ENCODE results near the gene CXCL12.

CXCL12 gene

DNA sequence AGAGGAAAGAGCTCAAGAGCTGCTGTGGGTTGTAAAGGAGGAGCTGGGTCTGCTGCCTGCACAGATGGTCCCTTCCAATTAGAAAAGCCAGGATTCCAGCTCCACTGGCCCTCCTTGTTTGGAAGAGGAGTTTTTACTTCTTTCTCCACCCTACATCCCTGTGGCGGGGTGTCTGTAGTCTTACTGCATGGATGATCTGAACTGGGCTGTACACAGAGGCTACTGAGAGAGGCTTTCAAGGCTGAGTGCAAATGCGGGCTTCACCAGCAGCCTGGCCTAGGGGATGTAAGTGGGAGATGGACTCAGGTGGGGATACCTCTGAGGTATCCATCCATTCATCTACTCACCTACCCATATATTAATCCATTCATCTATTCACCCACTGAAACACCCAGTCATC, 7.1 kb upstream of the CXCL12 start:
- 100% methylated on average over 1 of the region's 2 CpGs for WGBS
- Histone ChIP-seq H3K27me3 (ENCODE audit: control insufficient read depth in 1 of 2, insufficient read depth in 1 of 2, low read length in 2 of 2) (peaks cover 21 to 33% of the 10 kb centered on the region in 2 experiments), H2BK5ac (ENCODE audit: low read depth, low read length, poor library complexity, severe bottlenecking) (no peak overlapping the region)

DNA sequence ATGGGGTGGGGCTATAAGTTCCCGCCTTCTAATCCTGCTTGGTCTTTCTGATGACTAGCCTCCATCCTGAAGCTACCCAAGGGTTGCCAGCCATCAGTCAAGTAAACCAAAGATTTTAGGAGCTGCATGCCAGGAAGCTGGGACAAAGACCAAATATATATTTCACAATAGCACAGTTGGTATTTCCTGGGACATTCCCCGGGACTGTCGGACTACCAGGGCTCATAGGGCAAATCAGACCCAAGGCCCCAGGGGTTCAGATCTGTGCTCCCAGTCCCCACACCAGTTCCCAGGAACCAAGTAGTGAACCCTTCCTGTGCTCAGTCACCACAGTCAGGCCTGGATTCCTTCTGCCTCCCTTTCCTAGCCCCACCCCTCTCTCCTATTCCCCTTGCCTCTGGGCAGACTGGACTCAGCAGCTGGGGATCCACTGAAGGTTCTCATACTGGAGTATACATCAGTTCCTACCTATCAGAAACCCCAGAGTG, 5.7 kb upstream of the CXCL12 start:
- Histone ChIP-seq H3K4me1 (ENCODE audit: control insufficient read depth, insufficient read depth, low read depth, low read length) (peaks cover 18% of the 10 kb centered on the region), H3K4ac (ENCODE audit: low read depth in 1 of 2, low read length in 2 of 2) (no peak overlapping the region), H3K27me3 (ENCODE audit: control insufficient read depth in 1 of 2, insufficient read depth in 1 of 2, low read length in 2 of 2) (peaks cover 21 to 28% of the 10 kb centered on the region in 2 experiments), H3K79me1 (replicated peaks; ENCODE audit: low read length, poor library complexity, severe bottlenecking) (no peaks in the 10 kb centered on the region), H3K18ac (ENCODE audit: low read depth in 1 of 2, low read length in 2 of 2) (no peak overlapping the region), H2BK5ac (ENCODE audit: low read depth, low read length, poor library complexity, severe bottlenecking) (no peak overlapping the region), H2BK12ac (ENCODE audit: low read length in 2 of 2) (peak overlapping the region in 1 of 2 experiments; percentile 11), H3K9me3 (ENCODE audit: control insufficient read depth, low read length) (no peaks in the 10 kb centered on the region), H3K27ac (ENCODE audit: low read length, poor library complexity, severe bottlenecking) (no peak overlapping the region), H3K9ac (ENCODE audit: low read length) (no peak overlapping the region), H3K36me3 (ENCODE audit: control insufficient read depth in 1 of 2, insufficient read depth in 2 of 2, low read depth in 1 of 2, low read length in 2 of 2) (no peaks in the 10 kb centered on the region), H2AK5ac (ENCODE audit: low read length, severe bottlenecking) (no peak overlapping the region), H3K4me3 (ENCODE audit: insufficient read depth in 1 of 2, low read depth in 1 of 2, low read length in 2 of 2) (no peak overlapping the region), H2AFZ (ENCODE audit: low read depth, low read length) (no peak overlapping the region), H2BK15ac (ENCODE audit: low read depth, poor library complexity, severe bottlenecking) (peak overlapping the region; percentile 12), H4K8ac (ENCODE audit: low read length) (no peak overlapping the region), H3K23ac (ENCODE audit: low read length in 2 of 2) (no peak overlapping the region), H4K91ac (ENCODE audit: low read length) (no peak overlapping the region), H3K14ac (ENCODE audit: low read length in 2 of 2) (no peak overlapping the region), H3K4me2 (ENCODE audit: low read length, poor library complexity, severe bottlenecking) (no peak overlapping the region), H2BK120ac (ENCODE audit: low read depth, low read length) (no peak overlapping the region)
- 87% methylated on average over 3 of the region's 3 CpGs for WGBS
- no peak for DNase-seq

More for the DNA sequence above, 7.1 kb upstream of the CXCL12 start:
- peak overlapping the region in 1 of 2 experiments; percentile 63 for H3K14ac ChIP-seq (ENCODE audit: low read length in 2 of 2)
- H3K79me1 ChIP-seq (replicated peaks; ENCODE audit: low read length, poor library complexity, severe bottlenecking): no peaks in the 10 kb centered on the region
- H3K18ac ChIP-seq (ENCODE audit: low read depth in 1 of 2, low read length in 2 of 2): no peak overlapping the region
- peaks cover 17% of the 10 kb centered on the region for H3K4me1 ChIP-seq (ENCODE audit: control insufficient read depth, insufficient read depth, low read depth, low read length)
- no peak overlapping the region for H2BK12ac ChIP-seq (ENCODE audit: low read length in 2 of 2)
- no peak overlapping the region for H2BK15ac ChIP-seq (ENCODE audit: low read depth, poor library complexity, severe bottlenecking)
- no peak overlapping the region for H3K9ac ChIP-seq (ENCODE audit: low read length)
- H3K4ac ChIP-seq (ENCODE audit: low read depth in 1 of 2, low read length in 2 of 2): no peak overlapping the region
- H4K91ac ChIP-seq (ENCODE audit: low read length): no peak overlapping the region
- no peak overlapping the region for H3K4me3 ChIP-seq (ENCODE audit: insufficient read depth in 1 of 2, low read depth in 1 of 2, low read length in 2 of 2)
- no peaks in the 10 kb centered on the region for H3K36me3 ChIP-seq (ENCODE audit: control insufficient read depth in 1 of 2, insufficient read depth in 2 of 2, low read depth in 1 of 2, low read length in 2 of 2)
- no peak overlapping the region for H3K27ac ChIP-seq (ENCODE audit: low read length, poor library complexity, severe bottlenecking)
- no peak overlapping the region for H2BK120ac ChIP-seq (ENCODE audit: low read depth, low read length)
- no peak for DNase-seq
- no peaks in the 10 kb centered on the region for H3K9me3 ChIP-seq (ENCODE audit: control insufficient read depth, low read length)
- H3K23ac ChIP-seq (ENCODE audit: low read length in 2 of 2): no peak overlapping the region
- H2AK5ac ChIP-seq (ENCODE audit: low read length, severe bottlenecking): peak overlapping the region; percentile 46
- no peak overlapping the region for H4K8ac ChIP-seq (ENCODE audit: low read length)
- no peak overlapping the region for H3K4me2 ChIP-seq (ENCODE audit: low read length, poor library complexity, severe bottlenecking)
- H2AFZ ChIP-seq (ENCODE audit: low read depth, low read length): no peak overlapping the region

DNA sequence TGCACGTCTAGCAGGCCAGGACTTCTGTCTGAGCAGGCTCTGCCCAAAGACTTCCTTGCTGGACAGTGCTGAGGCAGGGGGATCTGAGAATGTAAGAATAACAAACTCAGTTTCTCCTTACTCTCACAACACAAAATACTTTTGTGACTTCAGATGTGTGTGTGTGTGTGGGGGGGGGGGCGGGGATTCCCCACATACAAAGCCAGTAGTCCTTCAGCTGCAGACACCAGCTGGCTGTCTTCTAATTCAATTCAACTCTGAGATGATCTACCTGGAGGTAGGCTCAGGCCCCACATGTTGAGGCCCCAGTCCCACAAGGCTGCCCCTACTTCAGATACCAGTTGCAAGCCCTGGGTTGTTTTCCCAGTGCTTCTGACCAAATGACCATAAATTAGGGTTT, 4.7 kb upstream of the CXCL12 start:
- Histone ChIP-seq H3K23ac (ENCODE audit: low read length in 2 of 2) (no peak overlapping the region), H2BK5ac (ENCODE audit: low read depth, low read length, poor library complexity, severe bottlenecking) (no peak overlapping the region), H3K27me3 (ENCODE audit: control insufficient read depth in 1 of 2, insufficient read depth in 1 of 2, low read length in 2 of 2) (peaks cover 14 to 30% of the 10 kb centered on the region in 2 experiments), H3K79me1 (replicated peaks; ENCODE audit: low read length, poor library complexity, severe bottlenecking) (peaks cover under 1% of the 10 kb centered on the region), H3K18ac (ENCODE audit: low read depth in 1 of 2, low read length in 2 of 2) (no peak overlapping the region), H3K9ac (ENCODE audit: low read length) (no peak overlapping the region), H2BK15ac (ENCODE audit: low read depth, poor library complexity, severe bottlenecking) (no peak overlapping the region), H2AK5ac (ENCODE audit: low read length, severe bottlenecking) (no peak overlapping the region), H3K27ac (ENCODE audit: low read length, poor library complexity, severe bottlenecking) (no peak overlapping the region), H3K4me3 (ENCODE audit: insufficient read depth in 1 of 2, low read depth in 1 of 2, low read length in 2 of 2) (no peak overlapping the region), H3K4ac (ENCODE audit: low read depth in 1 of 2, low read length in 2 of 2) (no peak overlapping the region), H4K91ac (ENCODE audit: low read length) (no peak overlapping the region), H4K8ac (ENCODE audit: low read length) (no peak overlapping the region), H2AFZ (ENCODE audit: low read depth, low read length) (no peak overlapping the region), H3K9me3 (ENCODE audit: control insufficient read depth, low read length) (no peaks in the 10 kb centered on the region), H3K36me3 (ENCODE audit: control insufficient read depth in 1 of 2, insufficient read depth in 2 of 2, low read depth in 1 of 2, low read length in 2 of 2) (no peaks in the 10 kb centered on the region), H2BK120ac (ENCODE audit: low read depth, low read length) (no peak overlapping the region), H2BK12ac (ENCODE audit: low read length in 2 of 2) (no peak overlapping the region), H3K14ac (ENCODE audit: low read length in 2 of 2) (no peak overlapping the region), H3K4me2 (ENCODE audit: low read length, poor library complexity, severe bottlenecking) (no peak overlapping the region), H3K4me1 (ENCODE audit: control insufficient read depth, insufficient read depth, low read depth, low read length) (peaks cover 22% of the 10 kb centered on the region)
- WGBS: 80% methylated on average over 1 of the region's 2 CpGs
- no peak for DNase-seq

GRCh38 chr10:44389150-44389549, 4.3 kb upstream of the CXCL12 start:
- no peak overlapping the region for H3K4me3 ChIP-seq (ENCODE audit: insufficient read depth in 1 of 2, low read depth in 1 of 2, low read length in 2 of 2)
- WGBS: 88% methylated on average over 4 of the region's 4 CpGs

More at GRCh38 chr10:44389150-44389549, 4.3 kb upstream of the CXCL12 start:
- Histone ChIP-seq H4K8ac (ENCODE audit: low read length) (no peak overlapping the region), H3K27ac (ENCODE audit: low read length, poor library complexity, severe bottlenecking) (no peak overlapping the region), H2AFZ (ENCODE audit: low read depth, low read length) (no peak overlapping the region), H3K36me3 (ENCODE audit: control insufficient read depth in 1 of 2, insufficient read depth in 2 of 2, low read depth in 1 of 2, low read length in 2 of 2) (no peaks in the 10 kb centered on the region), H3K9ac (ENCODE audit: low read length) (no peak overlapping the region), H3K23ac (ENCODE audit: low read length in 2 of 2) (no peak overlapping the region), H4K91ac (ENCODE audit: low read length) (no peak overlapping the region), H2AK5ac (ENCODE audit: low read length, severe bottlenecking) (no peak overlapping the region), H3K27me3 (ENCODE audit: control insufficient read depth in 1 of 2, insufficient read depth in 1 of 2, low read length in 2 of 2) (peaks cover 11 to 30% of the 10 kb centered on the region in 2 experiments), H2BK12ac (ENCODE audit: low read length in 2 of 2) (no peak overlapping the region), H3K18ac (ENCODE audit: low read depth in 1 of 2, low read length in 2 of 2) (no peak overlapping the region), H3K14ac (ENCODE audit: low read length in 2 of 2) (no peak overlapping the region), H3K9me3 (ENCODE audit: control insufficient read depth, low read length) (no peaks in the 10 kb centered on the region), H2BK120ac (ENCODE audit: low read depth, low read length) (no peak overlapping the region), H2BK15ac (ENCODE audit: low read depth, poor library complexity, severe bottlenecking) (no peak overlapping the region), H3K4me2 (ENCODE audit: low read length, poor library complexity, severe bottlenecking) (no peak overlapping the region), H3K79me1 (replicated peaks; ENCODE audit: low read length, poor library complexity, severe bottlenecking) (peaks cover 4% of the 10 kb centered on the region), H3K4ac (ENCODE audit: low read depth in 1 of 2, low read length in 2 of 2) (no peak overlapping the region), H2BK5ac (ENCODE audit: low read depth, low read length, poor library complexity, severe bottlenecking) (no peak overlapping the region), H3K4me1 (ENCODE audit: control insufficient read depth, insufficient read depth, low read depth, low read length) (peaks cover 26% of the 10 kb centered on the region)
- DNase-seq: no peak

Measured in mesenchymal stem cell (in vitro differentiated cells and primary cell).